ENCODE results near the gene MAP2K4.

Gene MAP2K4

GRCh38 chr17:12050646-12051225 lies 30.1 kb downstream of the MAP2K4 start:
- Mint-ChIP-seq H3K27me3 (no peaks in the 10 kb centered on the region), H3K4me1 (peaks cover 45% of the 10 kb centered on the region), H3K9me3 (no peaks in the 10 kb centered on the region), H3K4me3 (no peak overlapping the region), H3K36me3 (peaks cover 7% of the 10 kb centered on the region), H3K27ac (no peak overlapping the region)
- DNase-seq: no peak
- CTCF ChIA-PET: no interaction called here

- H3K27ac Mint-ChIP-seq: peak overlapping the region; percentile 86
- H3K27me3 Mint-ChIP-seq: no peaks in the 10 kb centered on the region
- peaks cover 67% of the 10 kb centered on the region for H3K4me1 Mint-ChIP-seq
- H3K9me3 Mint-ChIP-seq: no peaks in the 10 kb centered on the region
- peak overlapping the region; percentile 67 for H3K4me3 Mint-ChIP-seq
- CTCF ChIA-PET: interaction anchor here (0.6 kb wide), 1 partner anchor 45 kb away, joined by 3 read pairs; no protein-coding TSS in a partner anchor
- no peak for DNase-seq
- H3K36me3 Mint-ChIP-seq: peaks cover 17% of the 10 kb centered on the region
Observed at GRCh38 chr17:12053552-12053951, 32.9 kb downstream of the MAP2K4 start.

- Mint-ChIP-seq H3K36me3 (peaks cover 22% of the 10 kb centered on the region), H3K27ac (peak overlapping the region; percentile 86), H3K4me1 (peaks cover 58% of the 10 kb centered on the region), H3K27me3 (no peaks in the 10 kb centered on the region), H3K4me3 (peak overlapping the region; percentile 53), H3K9me3 (no peaks in the 10 kb centered on the region)
- CTCF ChIA-PET: no interaction called here
- no peak for DNase-seq
Observed at GRCh38 chr17:12055889-12056288, 35.2 kb downstream of the MAP2K4 start.

GRCh38 chr17:12057520-12057919 lies 36.8 kb downstream of the MAP2K4 start:
- Mint-ChIP-seq H3K4me1 (peaks cover 54% of the 10 kb centered on the region), H3K36me3 (peaks cover 27% of the 10 kb centered on the region), H3K27me3 (no peaks in the 10 kb centered on the region), H3K4me3 (no peak overlapping the region), H3K27ac (peak overlapping the region; percentile 45), H3K9me3 (no peaks in the 10 kb centered on the region)
- CTCF ChIA-PET: no interaction called here
- no peak for DNase-seq

GRCh38 chr17:12058535-12058934 lies 37.9 kb downstream of the MAP2K4 start:
- H3K36me3 Mint-ChIP-seq: peaks cover 30% of the 10 kb centered on the region
- CTCF ChIA-PET: no interaction called here
- H3K4me1 Mint-ChIP-seq: peaks cover 46% of the 10 kb centered on the region
- no peaks in the 10 kb centered on the region for H3K27me3 Mint-ChIP-seq
- DNase-seq: no peak
- no peaks in the 10 kb centered on the region for H3K9me3 Mint-ChIP-seq
- no peak overlapping the region for H3K27ac Mint-ChIP-seq
- no peak overlapping the region for H3K4me3 Mint-ChIP-seq

- CTCF ChIA-PET: no interaction called here
- H3K27ac Mint-ChIP-seq: no peak overlapping the region
- H3K36me3 Mint-ChIP-seq: peaks cover 34% of the 10 kb centered on the region
- peaks cover 5% of the 10 kb centered on the region for H3K9me3 Mint-ChIP-seq
- H3K27me3 Mint-ChIP-seq: no peaks in the 10 kb centered on the region
- peaks cover 9% of the 10 kb centered on the region for H3K4me1 Mint-ChIP-seq
- H3K4me3 Mint-ChIP-seq: no peak overlapping the region
- no peak for DNase-seq
Observed at GRCh38 chr17:12062249-12062648, 41.6 kb downstream of the MAP2K4 start.

- no peak overlapping the region for H3K4me3 Mint-ChIP-seq
- no peak for DNase-seq
- H3K27ac Mint-ChIP-seq: no peak overlapping the region
- H3K9me3 Mint-ChIP-seq: peaks cover 5% of the 10 kb centered on the region
- no peaks in the 10 kb centered on the region for H3K4me1 Mint-ChIP-seq
- H3K36me3 Mint-ChIP-seq: peaks cover 26% of the 10 kb centered on the region
- H3K27me3 Mint-ChIP-seq: no peaks in the 10 kb centered on the region
- CTCF ChIA-PET: no interaction called here
Observed at GRCh38 chr17:12064395-12064794, 43.7 kb downstream of the MAP2K4 start.

- Mint-ChIP-seq H3K27ac (no peak overlapping the region), H3K27me3 (no peaks in the 10 kb centered on the region), H3K36me3 (peaks cover 23% of the 10 kb centered on the region), H3K9me3 (peaks cover 5% of the 10 kb centered on the region), H3K4me1 (no peaks in the 10 kb centered on the region), H3K4me3 (no peak overlapping the region)
- no peak for DNase-seq
- CTCF ChIA-PET: no interaction called here
Observed at GRCh38 chr17:12067485-12067884, 46.8 kb downstream of the MAP2K4 start.

- no peak for DNase-seq
- peaks cover 29% of the 10 kb centered on the region for H3K36me3 Mint-ChIP-seq
- no peak overlapping the region for H3K27ac Mint-ChIP-seq
- no peaks in the 10 kb centered on the region for H3K27me3 Mint-ChIP-seq
- H3K4me1 Mint-ChIP-seq: no peaks in the 10 kb centered on the region
- H3K4me3 Mint-ChIP-seq: no peak overlapping the region
- peaks cover 5% of the 10 kb centered on the region for H3K9me3 Mint-ChIP-seq
- CTCF ChIA-PET: no interaction called here
Observed at GRCh38 chr17:12068946-12069345, 48.3 kb downstream of the MAP2K4 start.

- no peaks in the 10 kb centered on the region for H3K9me3 Mint-ChIP-seq
- CTCF ChIA-PET: no interaction called here
- no peak overlapping the region for H3K4me3 Mint-ChIP-seq
- no peaks in the 10 kb centered on the region for H3K27me3 Mint-ChIP-seq
- no peaks in the 10 kb centered on the region for H3K4me1 Mint-ChIP-seq
- H3K36me3 Mint-ChIP-seq: peaks cover 29% of the 10 kb centered on the region
- no peak for DNase-seq
- no peak overlapping the region for H3K27ac Mint-ChIP-seq
Observed at GRCh38 chr17:12070561-12070960, 49.9 kb downstream of the MAP2K4 start.

GRCh38 chr17:12074346-12074745 lies 53.7 kb downstream of the MAP2K4 start:
- DNase-seq: no peak
- Mint-ChIP-seq H3K4me1 (peaks cover 2% of the 10 kb centered on the region), H3K27ac (no peak overlapping the region), H3K4me3 (no peak overlapping the region), H3K27me3 (no peaks in the 10 kb centered on the region), H3K9me3 (no peaks in the 10 kb centered on the region), H3K36me3 (peaks cover 51% of the 10 kb centered on the region)
- CTCF ChIA-PET: no interaction called here

- H3K27me3 Mint-ChIP-seq: no peaks in the 10 kb centered on the region
- no peak overlapping the region for H3K4me3 Mint-ChIP-seq
- no peak overlapping the region for H3K27ac Mint-ChIP-seq
- H3K36me3 Mint-ChIP-seq: peaks cover 68% of the 10 kb centered on the region
- CTCF ChIA-PET: no interaction called here
- no peak for DNase-seq
- H3K4me1 Mint-ChIP-seq: peaks cover 12% of the 10 kb centered on the region
- no peaks in the 10 kb centered on the region for H3K9me3 Mint-ChIP-seq
Observed at GRCh38 chr17:12077773-12078172, 57.1 kb downstream of the MAP2K4 start.

- H3K9me3 Mint-ChIP-seq: no peaks in the 10 kb centered on the region
- no peak overlapping the region for H3K27ac Mint-ChIP-seq
- no peak for DNase-seq
- no peaks in the 10 kb centered on the region for H3K27me3 Mint-ChIP-seq
- peaks cover 63% of the 10 kb centered on the region for H3K36me3 Mint-ChIP-seq
- CTCF ChIA-PET: no interaction called here
- H3K4me3 Mint-ChIP-seq: no peak overlapping the region
- H3K4me1 Mint-ChIP-seq: peaks cover 12% of the 10 kb centered on the region
Observed at GRCh38 chr17:12078791-12079190, 58.1 kb downstream of the MAP2K4 start.

GRCh38 chr17:12081720-12082119 lies 61.0 kb downstream of the MAP2K4 start:
- Mint-ChIP-seq H3K4me3 (no peak overlapping the region), H3K27ac (no peak overlapping the region), H3K36me3 (peaks cover 62% of the 10 kb centered on the region), H3K27me3 (no peaks in the 10 kb centered on the region), H3K4me1 (peaks cover 12% of the 10 kb centered on the region), H3K9me3 (no peaks in the 10 kb centered on the region)
- CTCF ChIA-PET: no interaction called here
- DNase-seq: no peak

GRCh38 chr17:12085076-12085949 lies 64.6 kb downstream of the MAP2K4 start:
- Mint-ChIP-seq H3K9me3 (no peaks in the 10 kb centered on the region), H3K36me3 (peaks cover 54% of the 10 kb centered on the region), H3K4me3 (no peak overlapping the region), H3K27ac (no peak overlapping the region), H3K27me3 (no peaks in the 10 kb centered on the region), H3K4me1 (peaks cover 23% of the 10 kb centered on the region)
- CTCF ChIA-PET: no interaction called here
- no peak for DNase-seq

Data from activated naive CD4-positive, alpha-beta T cell treated with anti-CD3 and anti-CD28 coated beads, Interleukin-2, amount 10 ng/mL, durations not matched to agents 7 days and 5 days (primary cell).